HG03095 (cell line): ENCODE results near the gene ORC4.
A peak's percentile ranks its signal among the peaks of the same experiment; 100 is the strongest.

Experiments
- ATAC-seq: cut with Tn5 transposase; IDR thresholded peaks from one replicate; pipeline ENCODE4 v1.9.1; 2021; ENCODE audit warnings: moderate library complexity; ENCODE audit not compliant: unreplicated experiment

ORC4 gene

DNA sequence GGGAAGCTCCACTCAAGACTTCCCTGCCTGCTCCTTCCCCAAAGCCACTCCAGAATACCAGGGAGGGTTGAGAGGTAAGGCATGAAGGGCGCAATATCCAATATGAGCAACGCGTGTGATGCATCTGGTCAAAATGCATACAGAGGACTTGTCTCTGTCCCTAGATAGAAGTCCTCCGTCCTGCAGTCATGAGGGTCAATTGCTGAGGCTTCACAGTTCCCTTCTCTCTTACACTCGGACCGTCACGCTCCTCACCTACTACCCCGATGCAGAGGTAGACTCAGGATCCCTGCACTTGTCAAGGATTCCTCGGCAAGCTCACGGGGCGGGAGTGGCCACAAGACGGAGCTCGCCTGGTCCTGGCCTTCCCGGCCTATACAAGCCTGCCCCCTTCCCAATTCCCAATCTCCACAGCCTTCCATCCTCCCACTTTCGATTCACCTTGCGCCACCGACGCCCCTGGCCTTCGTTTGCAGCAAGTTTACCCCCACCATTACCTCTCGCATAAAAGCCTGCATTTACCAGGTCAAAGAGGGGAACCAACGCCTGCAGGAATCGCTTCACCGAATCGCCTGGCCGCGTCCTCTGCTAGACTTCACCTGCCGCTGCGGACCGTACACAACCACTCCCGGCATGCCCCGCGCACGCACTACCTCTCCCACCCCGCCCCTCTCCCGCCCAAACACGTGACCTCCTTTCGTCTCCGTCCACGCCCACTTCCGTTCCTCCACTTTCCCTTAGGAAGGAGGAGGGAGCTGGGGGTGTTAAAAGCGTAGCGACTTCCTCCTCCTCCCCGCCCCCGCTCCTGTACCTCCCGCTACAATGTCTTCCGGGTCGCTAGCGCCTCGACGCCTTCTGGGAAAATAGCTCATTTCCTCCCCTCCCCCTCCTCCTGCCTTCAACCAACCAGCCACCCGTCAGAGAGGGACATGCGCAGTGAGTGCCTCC lies at the start of gene ORC4:
TSS of gene ORC4 (minus strand) at position 627 of the 948 bp plus-strand sequence. CDS start 44,779 bp downstream, outside the sequence.
- peak; percentile 75 for ATAC-seq

DNA sequence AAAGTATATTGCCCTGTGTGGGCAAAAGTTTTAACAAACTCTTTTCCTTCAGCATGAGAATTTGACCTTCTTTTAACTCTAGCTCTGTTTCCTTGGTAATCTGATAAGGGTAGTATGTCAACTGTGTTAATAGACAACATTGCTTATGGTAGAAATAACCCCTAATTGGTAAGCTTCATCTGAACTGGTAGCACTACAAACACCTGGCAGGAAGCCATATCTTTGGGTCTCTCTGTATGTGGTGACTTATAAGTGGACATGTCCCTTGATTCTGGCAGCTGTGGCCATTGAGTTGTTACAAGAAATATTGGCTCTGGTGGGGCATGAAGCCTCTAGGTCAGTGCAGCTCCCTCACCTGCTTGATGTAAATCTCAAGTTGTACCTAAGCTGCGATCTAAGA lies 47.3 kb upstream of the ORC4 start:
- ATAC-seq = no peak

DNA sequence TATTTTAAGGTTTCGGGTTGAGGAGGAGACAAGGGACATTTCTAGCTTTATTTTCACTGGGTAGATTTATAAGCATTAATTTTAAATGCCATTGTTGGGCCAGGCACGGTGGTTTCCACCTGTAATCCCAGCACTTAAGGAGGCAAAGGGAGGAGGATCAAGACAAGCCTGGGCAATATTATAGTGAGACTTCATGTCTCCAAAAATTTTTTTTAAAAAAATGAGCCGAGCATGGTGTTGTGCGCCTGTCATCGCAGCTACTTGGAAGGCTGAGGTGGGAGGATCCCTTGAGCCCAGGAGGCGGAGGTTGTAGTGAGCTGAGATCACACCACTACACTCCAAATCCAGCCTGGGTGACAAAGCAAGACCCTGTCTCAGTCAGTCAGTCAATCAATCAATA lies 45.4 kb upstream of the ORC4 start:
- ATAC-seq = no peak

DNA sequence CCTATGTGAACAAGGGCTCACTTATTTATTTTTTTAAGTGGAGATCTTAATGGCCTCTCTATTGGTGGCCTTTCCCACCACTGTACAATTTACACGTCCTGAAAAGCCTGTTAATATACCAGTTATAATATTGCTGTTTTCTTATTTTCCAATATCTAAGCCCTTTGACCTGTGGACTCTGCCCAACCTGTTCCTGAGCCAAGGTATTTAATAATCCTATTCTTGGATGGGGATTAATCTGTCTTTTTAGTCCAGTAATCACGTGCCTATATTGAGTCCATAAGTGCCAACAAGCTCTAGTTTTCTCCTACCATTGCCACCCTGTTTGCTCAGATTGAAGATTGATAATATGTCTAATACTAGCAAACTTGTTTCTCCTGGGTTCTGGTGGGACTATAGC lies 43.1 kb upstream of the ORC4 start:
- no peak for ATAC-seq

DNA sequence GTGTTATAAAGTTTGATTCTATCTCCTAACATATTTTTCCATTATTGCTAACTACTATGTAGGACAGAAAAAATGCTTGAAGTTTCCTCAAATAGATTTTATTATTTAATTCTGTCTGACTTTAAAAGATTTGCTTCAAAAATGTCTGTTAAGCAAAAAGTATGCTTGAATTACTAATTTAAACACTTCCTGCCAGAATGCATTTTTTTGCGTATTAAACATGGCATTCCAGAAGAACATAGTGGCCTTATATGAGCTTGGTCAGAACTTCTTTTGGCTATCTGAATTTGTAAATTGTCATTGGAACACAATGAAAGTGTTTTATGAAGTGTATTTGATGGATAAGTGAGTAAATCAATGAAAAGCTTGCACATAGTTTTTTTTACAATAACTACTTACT lies 38.1 kb upstream of the ORC4 start:
- no peak for ATAC-seq

DNA sequence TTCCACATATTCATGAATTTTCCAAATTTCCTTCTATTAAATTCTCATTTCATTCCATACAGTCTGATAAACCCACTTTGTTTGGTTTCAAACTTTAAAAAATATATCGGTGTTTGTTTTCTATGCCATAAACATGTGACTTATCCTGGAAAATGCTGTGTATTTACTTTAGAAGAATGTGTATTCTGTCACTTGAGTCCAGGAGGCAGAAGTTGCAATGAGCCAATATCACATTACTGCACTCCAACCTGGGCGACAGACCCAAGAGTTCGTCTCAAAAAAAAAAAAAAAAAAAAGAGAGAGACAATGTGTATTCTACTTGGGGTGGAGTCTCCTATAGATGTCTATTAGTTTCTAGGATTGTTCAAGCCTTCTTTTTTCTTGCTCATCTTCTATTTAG lies 32.1 kb upstream of the ORC4 start:
- no peak for ATAC-seq

DNA sequence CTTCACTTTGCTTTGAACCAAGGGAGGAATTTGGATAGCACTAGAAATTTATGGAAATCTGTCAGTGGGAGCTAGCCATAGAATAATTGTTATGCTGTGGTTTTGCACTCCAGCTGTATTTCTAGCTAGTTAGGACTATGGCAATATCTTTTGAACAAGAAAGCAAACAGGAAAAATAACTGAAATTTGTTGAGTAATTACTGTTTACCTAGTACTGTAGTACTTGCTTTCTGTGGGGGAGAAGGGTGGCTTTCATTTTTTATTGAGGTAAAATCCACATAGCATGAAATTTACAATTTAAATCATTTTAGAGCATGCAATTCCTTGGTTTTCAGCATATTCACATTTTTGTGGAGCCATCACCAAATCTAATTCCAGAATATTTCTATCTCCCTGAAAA lies 28.7 kb upstream of the ORC4 start:
- no peak for ATAC-seq

DNA sequence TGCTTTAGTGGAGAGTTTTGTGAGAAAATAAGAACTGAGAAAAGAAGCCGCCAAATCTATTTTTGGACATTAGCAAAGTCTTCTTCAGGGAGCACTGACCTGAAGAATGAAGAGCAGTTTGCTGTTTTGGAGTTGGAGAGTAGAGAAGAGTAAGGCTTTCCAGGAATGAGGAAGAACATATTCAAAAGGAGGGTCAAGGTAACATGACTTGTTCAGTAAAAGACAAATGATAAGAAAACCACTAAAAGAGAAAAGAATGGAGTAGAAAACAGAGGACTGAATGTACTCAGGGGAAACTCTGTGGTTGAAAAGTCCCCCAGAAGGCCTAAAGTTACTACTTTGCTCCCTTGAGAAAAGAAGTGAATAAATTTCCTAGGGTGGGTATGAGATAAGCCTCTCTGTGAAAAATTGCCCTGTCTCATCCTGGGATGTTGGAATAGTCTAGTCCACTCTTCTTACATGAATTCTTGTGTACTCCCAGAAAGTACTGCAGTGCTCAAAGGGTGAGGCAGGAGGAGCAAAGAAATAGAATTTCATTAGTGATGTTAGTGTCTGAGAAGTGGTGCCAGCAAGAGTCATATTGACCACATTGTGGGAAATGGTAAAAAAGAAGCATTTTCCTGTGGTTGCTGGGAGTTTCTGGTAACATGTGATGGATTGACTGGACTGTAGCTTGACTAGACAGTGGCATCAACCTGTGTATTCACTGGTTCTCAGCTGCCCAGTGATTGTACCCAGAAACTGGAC lies 28.1 kb upstream of the ORC4 start:
- peak; percentile 64 for ATAC-seq

DNA sequence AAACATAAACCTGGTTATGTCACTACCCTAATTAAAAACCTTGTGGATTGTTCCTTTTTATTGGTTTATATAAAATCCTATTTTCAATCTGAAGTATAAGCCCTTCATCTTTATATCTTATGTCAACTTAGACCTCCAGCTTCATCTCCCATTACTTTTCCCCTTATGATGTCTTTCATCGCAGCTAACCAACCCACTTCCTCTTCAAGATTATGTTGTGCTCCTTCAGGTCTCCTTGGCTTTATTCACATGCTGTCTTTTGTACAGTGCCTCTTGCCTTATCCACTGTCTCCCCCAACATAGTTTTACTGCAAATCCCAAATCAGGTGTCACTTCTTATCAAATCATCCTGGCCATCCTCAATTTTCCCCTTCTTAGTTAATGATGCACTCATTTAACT lies 26.3 kb upstream of the ORC4 start:
- ATAC-seq = no peak

DNA sequence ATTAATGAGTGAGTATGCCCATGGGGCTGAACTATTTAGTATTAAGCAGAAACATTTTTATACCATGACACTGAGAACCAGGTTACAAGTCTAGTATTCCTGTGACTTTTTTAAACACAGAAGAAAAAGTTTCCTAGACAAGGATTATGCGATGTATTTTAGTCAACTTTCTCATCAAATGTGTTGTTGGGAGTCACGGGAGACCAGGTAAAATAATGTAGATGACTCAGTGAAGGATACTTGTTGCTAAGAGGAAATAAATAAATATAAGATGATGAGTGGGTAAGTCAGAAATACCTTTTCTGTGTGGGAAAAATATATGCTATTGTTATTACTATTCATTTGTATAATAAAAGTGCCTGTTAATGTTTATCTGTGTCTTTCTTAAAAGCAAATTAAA lies 23.8 kb upstream of the ORC4 start:
- no peak for ATAC-seq

DNA sequence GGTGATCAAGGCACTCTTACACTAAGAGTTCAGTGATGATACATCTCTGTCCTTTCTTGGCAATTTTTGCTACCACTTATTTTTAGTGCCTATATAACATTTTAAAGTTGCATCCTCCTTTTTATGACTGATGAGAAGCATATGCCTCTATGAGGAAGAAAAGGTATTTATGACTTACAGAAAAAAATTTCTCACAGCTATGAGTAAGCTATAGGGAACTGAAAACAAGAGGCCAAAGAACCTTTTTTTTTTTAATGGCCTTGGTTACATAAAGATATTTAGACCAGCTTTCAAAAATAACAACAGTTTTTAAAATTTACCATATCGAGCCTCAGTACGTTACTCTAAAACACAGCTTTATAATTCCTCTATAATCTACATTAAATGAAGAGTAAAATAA lies 21.7 kb upstream of the ORC4 start:
- peak; percentile 81 for ATAC-seq

DNA sequence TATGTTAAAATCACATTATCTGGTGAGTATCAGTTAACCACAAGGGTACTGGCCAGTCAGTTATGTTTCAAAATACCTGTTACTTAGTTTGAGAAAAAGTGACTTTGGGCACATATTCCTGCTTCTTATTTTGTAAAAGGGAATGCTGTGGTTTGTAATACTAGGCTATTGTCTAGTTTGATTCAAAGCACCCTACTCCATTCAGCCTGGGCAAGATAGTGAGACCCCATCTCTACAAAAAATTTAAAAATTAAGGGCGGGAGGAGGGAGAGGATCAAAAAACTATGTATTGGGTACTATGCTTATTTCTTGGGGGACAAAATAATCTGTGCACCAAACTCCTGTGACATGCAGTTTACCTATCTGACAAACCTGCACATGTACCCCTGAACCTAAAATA lies 19.2 kb upstream of the ORC4 start:
- ATAC-seq = no peak

DNA sequence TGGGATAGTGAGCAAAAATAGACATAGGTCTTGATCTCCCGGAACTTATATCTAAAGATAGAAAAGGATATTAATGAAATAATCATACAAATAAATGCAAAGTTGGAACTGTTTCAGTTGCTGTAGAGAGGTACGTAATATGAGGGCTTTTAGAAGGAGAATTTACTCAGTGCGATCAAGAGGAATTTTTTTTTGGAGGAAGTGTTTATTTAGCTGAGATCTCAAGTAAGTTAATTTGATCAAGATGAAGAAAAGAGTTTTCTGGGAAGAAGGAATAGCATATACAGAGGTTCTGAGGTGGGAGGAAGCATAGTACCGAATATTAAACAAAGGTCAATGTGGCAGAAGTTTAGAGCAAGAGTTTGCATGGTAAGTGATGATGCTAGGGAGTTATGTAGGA lies 11.7 kb upstream of the ORC4 start:
- no peak for ATAC-seq

DNA sequence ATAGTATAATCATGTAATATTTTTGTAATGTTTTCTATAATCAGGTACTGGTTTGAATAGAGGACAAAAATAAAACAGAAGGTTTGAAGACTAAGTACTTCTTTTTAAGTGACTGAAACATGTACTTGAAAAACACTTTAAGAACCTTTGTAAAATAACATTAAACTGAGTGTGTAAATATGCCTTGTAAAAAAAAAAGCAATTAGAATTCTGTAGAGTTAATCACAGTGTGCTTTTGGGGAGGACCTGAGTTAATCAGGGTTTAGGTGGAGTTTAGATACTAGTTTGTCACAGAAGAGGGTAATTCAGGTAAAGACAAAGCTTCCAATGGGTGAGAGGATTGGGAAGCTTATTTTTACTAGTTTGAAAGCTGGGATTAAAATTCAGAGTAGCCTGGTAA lies 10.6 kb upstream of the ORC4 start:
- no peak for ATAC-seq

DNA sequence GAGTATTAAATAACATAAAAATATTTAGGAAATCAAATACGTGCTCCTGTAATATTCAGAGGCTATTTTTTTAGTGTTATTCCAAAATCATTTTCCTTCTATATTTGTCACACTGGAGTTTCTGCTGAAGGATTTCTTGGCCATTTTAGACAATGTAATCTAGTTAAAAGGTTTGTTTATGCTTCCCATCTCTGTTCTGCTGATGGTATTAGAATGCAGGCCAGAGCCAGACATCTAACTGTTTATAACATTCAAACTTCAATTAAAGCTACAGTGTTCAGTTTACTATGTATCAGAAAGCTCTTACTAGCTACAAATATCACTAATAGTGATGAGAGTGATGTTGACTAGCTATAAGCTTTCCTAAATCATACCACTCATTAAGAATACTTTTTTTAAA lies 8.2 kb upstream of the ORC4 start:
- ATAC-seq = no peak

DNA sequence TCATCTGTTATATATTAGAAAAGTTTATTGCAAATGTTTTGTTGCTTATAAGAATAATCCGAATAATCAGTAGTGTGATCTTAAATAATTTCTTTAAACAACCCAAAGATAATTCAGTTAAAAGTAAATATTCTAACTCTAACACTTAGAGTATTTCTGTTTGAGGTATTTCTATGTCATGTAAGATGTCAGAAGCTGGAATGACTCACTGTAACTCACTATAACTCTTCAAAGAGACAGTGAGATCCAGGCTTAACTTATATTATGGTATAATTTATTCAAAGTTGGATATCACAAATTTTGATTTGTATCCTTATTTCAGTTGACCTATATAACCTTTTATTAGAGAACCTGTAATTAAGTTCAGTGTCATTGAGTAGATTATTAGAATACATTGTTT lies 7.3 kb upstream of the ORC4 start:
- ATAC-seq = no peak

DNA sequence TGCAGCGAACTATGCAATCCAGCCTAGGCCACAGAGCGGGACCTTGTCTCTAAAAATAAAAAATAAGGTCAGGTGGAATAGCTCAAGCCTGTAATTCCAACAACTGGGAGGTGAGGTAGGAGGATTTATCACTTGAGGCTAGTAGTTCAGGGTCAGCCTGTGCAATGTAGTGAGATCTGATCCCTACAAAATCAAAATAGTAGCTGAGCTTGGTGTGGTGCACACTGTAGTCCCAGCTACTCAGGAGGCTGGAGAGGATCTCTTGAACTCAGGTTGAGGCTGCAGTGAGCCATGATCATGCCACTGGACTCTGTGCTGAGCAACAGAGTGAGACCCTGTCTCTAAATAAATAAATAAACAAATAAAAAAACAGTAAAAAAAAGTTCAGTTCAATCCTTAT lies 6.0 kb upstream of the ORC4 start:
- ATAC-seq = no peak

DNA sequence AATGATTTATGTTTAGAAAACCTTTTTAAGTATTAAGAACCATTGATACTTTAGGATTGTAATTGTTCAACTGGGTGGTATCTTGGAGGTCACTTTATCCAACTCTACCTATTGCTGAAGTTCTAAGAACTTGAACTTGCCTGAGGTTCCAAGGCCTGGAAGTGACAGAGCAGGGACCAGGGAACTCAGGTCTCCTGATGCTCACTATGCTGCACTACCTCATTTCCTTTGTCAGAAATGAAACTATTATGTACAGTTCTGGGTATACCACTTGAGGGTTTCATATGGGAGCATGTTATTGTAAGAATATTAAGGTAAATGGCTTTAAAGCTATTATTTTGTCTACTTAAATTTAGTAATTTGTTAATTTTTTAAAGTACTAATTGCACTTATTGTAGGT lies 3.3 kb upstream of the ORC4 start:
- peak; percentile 29 for ATAC-seq

DNA sequence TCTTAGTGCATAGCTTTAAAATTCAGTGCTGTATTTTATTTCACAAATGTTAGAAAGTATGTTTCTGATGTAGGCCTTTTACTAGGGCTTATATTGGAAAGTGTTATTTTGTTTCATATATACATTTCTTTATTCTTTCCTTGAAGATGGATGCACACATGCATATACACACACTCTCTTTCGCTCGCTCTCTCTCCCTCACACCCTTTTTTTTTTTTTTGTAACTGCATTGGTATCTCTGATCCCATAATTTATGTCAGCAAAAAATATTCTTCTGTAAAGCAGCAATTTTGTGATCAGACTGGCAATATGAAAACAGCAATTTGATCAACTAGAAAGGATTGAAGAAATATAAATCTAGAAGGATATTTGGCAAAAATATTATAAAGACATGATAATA lies 2.3 kb upstream of the ORC4 start:
- no peak for ATAC-seq

DNA sequence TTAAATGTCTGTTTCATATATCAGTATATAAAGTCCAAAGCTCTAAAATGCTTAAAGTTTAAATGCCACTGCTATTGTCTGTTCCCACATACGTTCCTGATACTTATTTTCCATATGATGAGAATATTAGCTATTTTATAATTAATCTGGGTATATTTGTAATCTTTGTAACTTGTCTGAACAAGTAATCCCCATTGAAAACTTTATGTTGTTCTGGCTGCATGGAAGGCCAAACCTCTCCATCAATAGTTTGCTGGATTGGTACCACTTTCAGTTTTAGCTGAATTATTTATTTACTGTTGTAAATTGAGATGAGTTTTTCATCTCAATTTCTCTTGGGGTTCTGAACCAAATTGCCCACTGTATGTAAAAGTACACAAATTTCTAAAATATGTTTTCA lies 1.8 kb upstream of the ORC4 start:
- no peak for ATAC-seq

DNA sequence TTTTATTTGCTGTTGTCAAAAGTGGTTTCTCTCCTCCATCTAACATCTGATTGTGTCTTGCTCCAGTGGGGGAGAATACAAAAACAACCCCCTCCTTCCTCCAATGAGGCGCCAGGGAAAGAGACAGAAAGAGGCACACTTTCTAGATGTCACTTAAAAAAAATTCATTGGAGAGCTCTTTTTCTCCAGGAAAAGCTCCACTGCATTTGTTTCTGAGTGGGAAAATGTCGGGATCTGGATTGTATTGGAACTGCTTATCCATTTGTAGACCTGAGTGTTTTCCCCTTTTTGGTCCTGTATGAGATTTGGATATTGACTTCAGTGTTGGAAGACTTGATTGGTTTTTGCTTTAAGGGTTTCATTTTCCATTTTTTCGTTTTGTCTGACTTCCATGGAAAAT lies 1.3 kb upstream of the ORC4 start:
- ATAC-seq = no peak
